NCI-H69 (cell line): Measurements from ENCODE around the gene SGCG.

Experiments
- DNase-seq: peaks from one replicate; lab custom pipeline; 2025; lab: John Stamatoyannopoulos, UW

The SGCG gene

GRCh38 chr13:23330356-23330755 is 149.6 kb downstream of the SGCG start:
- no peak for DNase-seq

GRCh38 chr13:23339225-23339624 is 158.4 kb downstream of the SGCG start:
- DNase-seq: no peak

- DNase-seq: no peak
These were observed 164.3 kb downstream of the SGCG start for GRCh38 chr13:23344931-23345595.

- DNase-seq: no peak
These were observed 166.8 kb downstream of the SGCG start for GRCh38 chr13:23347601-23348000.

GRCh38 chr13:23348262-23349127 is 167.7 kb downstream of the SGCG start:
- DNase-seq: peak; percentile 0

- DNase-seq: no peak
These were observed 168.6 kb downstream of the SGCG start for GRCh38 chr13:23349161-23349897.

- no peak for DNase-seq
These were observed 169.2 kb downstream of the SGCG start for GRCh38 chr13:23350009-23350408.

GRCh38 chr13:23352161-23352560 is 171.4 kb downstream of the SGCG start:
- no peak for DNase-seq

- DNase-seq: no peak
These were observed 173.7 kb downstream of the SGCG start for GRCh38 chr13:23354520-23354919.

GRCh38 chr13:23356368-23356767 is 175.6 kb downstream of the SGCG start:
- peak; percentile 6 for DNase-seq

GRCh38 chr13:23357349-23357748 is 176.6 kb downstream of the SGCG start:
- no peak for DNase-seq

GRCh38 chr13:23359882-23360281 is 179.1 kb downstream of the SGCG start:
- DNase-seq: no peak

GRCh38 chr13:23365652-23366051 is 184.9 kb downstream of the SGCG start:
- peak; percentile 0 for DNase-seq

GRCh38 chr13:23367907-23368306 is 187.1 kb downstream of the SGCG start:
- DNase-seq: no peak

- DNase-seq: no peak
These were observed 191.6 kb downstream of the SGCG start for GRCh38 chr13:23372264-23372906.
